SK-N-SH (cell line): ENCODE data around the gene MRPS23. TPM values are rescaled to one million over a fixed set of nuclear protein-coding genes. Genes with fewer than 3 reads are reported as not detected.

Experiments used
- CTCF ChIA-PET: fragments of 300-600, 350-600 bp; formaldehyde crosslinking; extraction: SDS; loops from one replicate; lab custom pipeline; 2021; lab: Yijun Ruan, JAX
- POLR2A ChIA-PET: fragments of 350-600 bp; sonication (Branson Sonifier 250); formaldehyde crosslinking; extraction: SDS; loops from one replicate; lab custom pipeline; 2020; ENCODE audit warnings: antibody characterized with exemption, inconsistent platforms; lab: Yijun Ruan, JAX
- DNase-seq: peaks from one replicate; pipeline ENCODE4 v3.0.0; 2012
- H2AFZ ChIP-seq: fragments of 200-600 bp; sonication (generic); 2 replicates; pipeline ENCODE4 v1.8.1; 2016; ENCODE audit warnings: antibody characterized with exemption, mild to moderate bottlenecking, low read depth
- H3F3A ChIP-seq: fragments of 200-600 bp; sonication (generic); replicated peaks from 2 replicates; pipeline ENCODE3; 2016; ENCODE audit warnings: antibody characterized with exemption, mild to moderate bottlenecking; ENCODE audit not compliant: insufficient read depth
- H3K27ac ChIP-seq, 2 experiments: fragments of 200-500 bp in 1 of 2; fragments of 200-600 bp in 1 of 2; sonication (Bioruptor generic) in 1 of 2; sonication (generic), shearing (Covaris generic) in 1 of 2; 2 replicates each; pipeline versions ENCODE4 v1.5.1 to v1.6.1; 2014 to 2016; ENCODE audit warnings: low read depth in 2 of 2, inconsistent platforms in 1 of 2, low read length in 1 of 2, mild to moderate bottlenecking in 1 of 2, mixed read lengths in 1 of 2
- H3K27me3 ChIP-seq: fragments of 200-600 bp; sonication (generic), shearing (Covaris generic); 2 replicates; pipeline ENCODE4 v1.6.1; 2016; ENCODE audit warnings: mixed run types; ENCODE audit not compliant: insufficient read depth
- H3K36me3 ChIP-seq, 2 experiments: fragments of 200-500 bp in 1 of 2; fragments of 200-600 bp in 1 of 2; sonication (Bioruptor generic) in 1 of 2; sonication (generic) in 1 of 2; replicated peaks in 1 of 2; 2 replicates each; pipeline versions ENCODE3 to v1.5.1; 2014 to 2016; ENCODE audit warnings: low read length in 1 of 2, mild to moderate bottlenecking in 1 of 2; ENCODE audit not compliant: insufficient read depth in 2 of 2, control insufficient read depth in 1 of 2
- H3K4me1 ChIP-seq, 2 experiments: fragments of 200-500 bp in 1 of 2; fragments of 200-600 bp in 1 of 2; sonication (Bioruptor generic) in 1 of 2; sonication (generic), shearing (Covaris generic) in 1 of 2; 2 replicates each; pipeline versions ENCODE4 v1.5.1 to v1.6.1; 2014 to 2016; ENCODE audit warnings: low read depth in 1 of 2, low read length in 1 of 2, mixed run types in 1 of 2; ENCODE audit not compliant: insufficient read depth in 2 of 2, control insufficient read depth in 1 of 2
- H3K4me2 ChIP-seq: fragments of 200-600 bp; sonication (generic), shearing (Covaris generic); 2 replicates; pipeline ENCODE4 v1.6.1; 2017; ENCODE audit warnings: mixed run types
- H3K4me3 ChIP-seq, 2 experiments: fragments of 200-500 bp in 1 of 2; fragments of 200-600 bp in 1 of 2; sonication (Bioruptor generic) in 1 of 2; sonication (generic), shearing (Covaris generic) in 1 of 2; 2 replicates each; pipeline versions ENCODE4 v1.5.1 to v1.8.1; 2014 to 2016; ENCODE audit warnings: low read depth in 2 of 2, inconsistent platforms in 1 of 2, low read length in 1 of 2, mild to moderate bottlenecking in 1 of 2, mixed read lengths in 1 of 2, moderate library complexity in 1 of 2
- H3K79me2 ChIP-seq: fragments of 200-600 bp; sonication (generic); 2 replicates; pipeline ENCODE4 v1.8.1; 2017; ENCODE audit warnings: mild to moderate bottlenecking; ENCODE audit not compliant: insufficient read depth
- H3K9ac ChIP-seq: fragments of 200-600 bp; sonication (generic); 2 replicates; pipeline ENCODE4 v1.6.1; 2017; ENCODE audit warnings: mixed run types
- H3K9me2 ChIP-seq: fragments of 200-600 bp; sonication (generic); 2 replicates; pipeline ENCODE4 v1.6.1; 2017; ENCODE audit warnings: mixed run types
- H3K9me3 ChIP-seq: fragments of 200-600 bp; sonication (generic); 2 replicates; pipeline ENCODE4 v1.6.1; 2017; ENCODE audit warnings: mixed run types, mild to moderate bottlenecking, moderate library complexity
- H4K20me1 ChIP-seq: fragments of 200-600 bp; sonication (generic); 2 replicates; pipeline ENCODE4 v1.6.1; 2017; ENCODE audit warnings: mild to moderate bottlenecking, mixed run types; ENCODE audit not compliant: insufficient read depth
- CTCF ChIP-seq: fragments of 200-600 bp; sonication (generic); IDR thresholded peaks from 2 replicates; pipeline ENCODE4 v1.6.1; 2017; ENCODE audit warnings: antibody characterized with exemption, mild to moderate bottlenecking, moderate library complexity
- ELF1 ChIP-seq: IDR thresholded peaks from 2 replicates; pipeline ENCODE4 v1.4.0; 2012
- EZH2phosphoT487 ChIP-seq: fragments of 200-600 bp; sonication (generic); IDR thresholded peaks from 2 replicates; pipeline ENCODE4 v1.6.1; 2017; ENCODE audit warnings: low read depth, mixed run types, mild to moderate bottlenecking, antibody characterized with exemption, moderate library complexity, borderline replicate concordance
- FOXJ3 ChIP-seq: sonication (generic); formaldehyde crosslinking; IDR thresholded peaks from 2 replicates; pipeline ENCODE4 v1.5.1; 2020; ENCODE audit warnings: mild to moderate bottlenecking, missing genetic modification reagents
- GABPA ChIP-seq: IDR thresholded peaks from 2 replicates; pipeline ENCODE4 v1.4.0; 2012; ENCODE audit warnings: low read depth, mild to moderate bottlenecking
- GATA2 ChIP-seq: sonication (generic); formaldehyde crosslinking; IDR thresholded peaks from 2 replicates; pipeline ENCODE4 v1.5.0; 2020; ENCODE audit warnings: mild to moderate bottlenecking, missing genetic modification reagents
- POLR2AphosphoS5 ChIP-seq: IDR thresholded peaks from 2 replicates; pipeline ENCODE4 v1.6.1; 2012; ENCODE audit warnings: low read depth, low read length
- RCOR1 ChIP-seq: fragments of 150-350 bp; IDR thresholded peaks from 2 replicates; pipeline ENCODE4 v1.6.1; 2017; ENCODE audit warnings: antibody characterized with exemption, low read length
- REST ChIP-seq: IDR thresholded peaks from 2 replicates; pipeline ENCODE4 v1.6.1; 2012; ENCODE audit warnings: mild to moderate bottlenecking, low read depth, low read length, moderate library complexity
- RXRA ChIP-seq: IDR thresholded peaks from 2 replicates; pipeline ENCODE4 v1.4.0; 2012; ENCODE audit warnings: low read depth, mild to moderate bottlenecking, borderline replicate concordance
- SMC3 ChIP-seq: IDR thresholded peaks from 2 replicates; pipeline ENCODE4 v1.6.1; 2012; ENCODE audit warnings: low read depth, low read length, improper control_type of control experiment
- TAF1 ChIP-seq: IDR thresholded peaks from 2 replicates; pipeline ENCODE4 v1.6.1; 2012; ENCODE audit warnings: low read depth, mild to moderate bottlenecking, low read length, moderate library complexity, borderline replicate concordance
- TCF12 ChIP-seq: IDR thresholded peaks from 2 replicates; pipeline ENCODE4 v1.4.0; 2012
- TEAD4 ChIP-seq: IDR thresholded peaks from 2 replicates; pipeline ENCODE4 v1.4.0; 2012; ENCODE audit warnings: mild to moderate bottlenecking, borderline replicate concordance; ENCODE audit not compliant: insufficient read depth
- USF1 ChIP-seq: IDR thresholded peaks from 2 replicates; pipeline ENCODE4 v1.4.0; 2012; ENCODE audit warnings: low read depth, borderline replicate concordance
- USF2 ChIP-seq: fragments of 150-350 bp; IDR thresholded peaks from 2 replicates; pipeline ENCODE4 v1.6.1; 2017; ENCODE audit warnings: antibody characterized with exemption, low read length, low read depth, borderline replicate concordance
- WGBS: methylation state at CpG from one replicate; pipeline ENCODE4 v1.1.6; 2017; ENCODE audit warnings: low lambda C conversion rate; 5-methylcytosine and 5-hydroxymethylcytosine counted together
- polyA plus RNA-seq, 3 experiments: library from polyadenylated mRNA; depleted of rRNA; stranded (reverse); fragments of >200 nt; gene quantifications; 2 replicates each; pipeline ENCODE4 v1.2.3, GENCODE V29; 2012
- TF ChIP-seq, protein P1 (sequence below): IDR thresholded peaks from 2 replicates; pipeline ENCODE4; 2012

MRPS23 gene
- polyA plus RNA-seq, 1 of the 3 experiments (the other 2 are of a cell fraction), result 105 TPM

GRCh38 chr17:57817299-57817698, 32.5 kb downstream of the MRPS23 start (continued):
- TF ChIP-seq ELF1 (no peak), GABPA (no peak), TEAD4 (no peak), SMC3 (no peak), RCOR1 (no peak), USF1 (no peak), EZH2phosphoT487 (no peak), USF2 (no peak)

DNA sequence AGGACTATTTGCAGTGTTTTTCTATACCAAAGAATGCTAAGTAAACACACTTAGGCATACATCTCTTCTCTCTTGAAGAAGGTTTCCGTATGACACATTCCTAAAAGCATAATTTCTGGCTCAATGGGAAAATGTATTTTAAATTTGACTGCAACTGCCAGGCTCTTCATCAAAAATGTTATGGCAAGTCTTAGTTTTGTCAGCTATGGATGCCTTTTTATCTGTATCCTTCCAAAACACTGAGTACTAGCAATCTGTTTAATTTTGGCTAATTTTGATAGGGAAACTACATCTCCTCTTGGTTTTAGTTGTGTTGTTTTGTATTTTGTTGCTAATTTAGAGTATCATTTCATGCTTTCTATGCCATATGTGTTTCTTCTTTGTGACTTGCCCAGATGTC, 35.4 kb downstream of the MRPS23 start:
- POLR2A ChIA-PET, result no interaction called here
- Histone ChIP-seq H3K27me3 (no peaks in the 10 kb centered on the region), H3K4me1 (peaks cover 0 to 24% of the 10 kb centered on the region in 2 experiments; a peak in 2 of 4 replicates), H3K36me3 (no peaks in the 10 kb centered on the region), H3K27ac (no peak overlapping the region), H3K9me2 (no peaks in the 10 kb centered on the region), H3K79me2 (no peaks in the 10 kb centered on the region), H3K4me2 (no peak overlapping the region), H3K9me3 (no peaks in the 10 kb centered on the region), H3F3A (no peaks in the 10 kb centered on the region), H4K20me1 (no peaks in the 10 kb centered on the region), H2AFZ (no peak overlapping the region), H3K4me3 (no peak overlapping the region), H3K9ac (no peak overlapping the region)
- DNase-seq, result no peak
- no peak for TF ChIP-seq TAF1
- no peak for TF ChIP-seq GABPA
- TF ChIP-seq, protein P1, sequence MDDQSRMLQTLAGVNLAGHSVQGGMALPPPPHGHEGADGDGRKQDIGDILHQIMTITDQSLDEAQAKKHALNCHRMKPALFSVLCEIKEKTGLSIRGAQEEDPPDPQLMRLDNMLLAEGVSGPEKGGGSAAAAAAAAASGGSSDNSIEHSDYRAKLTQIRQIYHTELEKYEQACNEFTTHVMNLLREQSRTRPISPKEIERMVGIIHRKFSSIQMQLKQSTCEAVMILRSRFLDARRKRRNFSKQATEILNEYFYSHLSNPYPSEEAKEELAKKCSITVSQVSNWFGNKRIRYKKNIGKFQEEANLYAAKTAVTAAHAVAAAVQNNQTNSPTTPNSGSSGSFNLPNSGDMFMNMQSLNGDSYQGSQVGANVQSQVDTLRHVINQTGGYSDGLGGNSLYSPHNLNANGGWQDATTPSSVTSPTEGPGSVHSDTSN, result no peak
- TF ChIP-seq RXRA, result no peak
- no peak for TF ChIP-seq USF1
- no peak for TF ChIP-seq CTCF
- TF ChIP-seq REST, result no peak
- no peak for TF ChIP-seq FOXJ3 (CRISPR knock-in tag)
- TF ChIP-seq GATA2 (CRISPR knock-in tag), result no peak
- no peak for TF ChIP-seq USF2
- no peak for TF ChIP-seq TCF12
- TF ChIP-seq POLR2AphosphoS5, result no peak
- no peak for TF ChIP-seq EZH2phosphoT487
- 53% methylated on average over 1 of the region's 1 CpG for WGBS
- CTCF ChIA-PET, result interaction anchor here (0.8 to 21.2 kb wide), 7 partner anchors 11 to 995 kb away, joined by 3 to 187 read pairs (median 3); no protein-coding TSS in a partner anchor
